HG02840 (cell line): Measurements from ENCODE around the gene MYO15A.

Source experiments
- ATAC-seq: cut with Tn5 transposase; IDR thresholded peaks from one replicate; pipeline ENCODE4 v1.9.1; 2021; ENCODE audit warnings: mild to moderate bottlenecking, moderate library complexity, moderate number of reproducible peaks; ENCODE audit not compliant: unreplicated experiment, low FRiP score

MYO15A gene

DNA sequence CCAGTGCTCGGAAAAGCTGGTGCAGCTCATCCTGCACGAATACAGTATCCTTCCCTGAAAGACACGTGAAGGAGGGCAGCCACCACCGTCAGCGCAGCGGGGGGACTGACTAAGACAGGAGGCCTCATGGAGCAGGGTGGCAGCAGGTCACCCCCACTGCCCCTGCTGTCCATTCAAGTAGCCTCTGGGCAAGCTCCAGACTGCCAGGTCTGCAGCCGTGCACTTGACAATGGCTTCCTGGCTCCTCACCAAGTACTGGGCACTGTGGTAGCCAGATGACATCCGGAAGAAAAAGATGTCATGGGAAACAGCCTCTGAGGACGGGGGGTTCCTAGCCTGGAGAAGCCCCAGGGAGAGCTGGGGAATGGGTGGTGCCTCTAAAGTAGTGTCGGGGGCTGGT lies 7.9 kb upstream of the MYO15A start:
- ATAC-seq = no peak

DNA sequence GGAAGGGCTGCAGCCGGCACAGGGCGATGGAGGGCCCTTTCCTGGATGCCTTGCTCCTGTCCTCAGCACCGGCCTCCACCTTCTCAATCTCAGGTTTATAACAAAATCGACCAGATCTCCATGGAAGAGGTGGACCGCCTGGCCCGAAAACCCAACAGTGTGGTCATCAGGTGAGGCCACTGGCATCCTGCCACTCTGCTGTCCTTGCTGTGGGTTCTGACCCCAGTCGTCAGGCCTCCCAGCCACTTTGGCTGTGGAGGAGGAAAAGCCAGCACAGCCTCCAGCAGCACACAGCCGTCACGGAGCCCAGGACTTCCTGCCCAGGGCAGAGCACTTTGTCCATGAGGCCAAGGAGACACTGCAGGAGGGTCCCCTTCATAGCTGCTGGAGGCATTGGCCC lies 6.7 kb upstream of the MYO15A start:
- ATAC-seq = no peak

- ATAC-seq = no peak
Measured at GRCh38 chr17:18102640-18103039, 5.9 kb upstream of the MYO15A start.

DNA sequence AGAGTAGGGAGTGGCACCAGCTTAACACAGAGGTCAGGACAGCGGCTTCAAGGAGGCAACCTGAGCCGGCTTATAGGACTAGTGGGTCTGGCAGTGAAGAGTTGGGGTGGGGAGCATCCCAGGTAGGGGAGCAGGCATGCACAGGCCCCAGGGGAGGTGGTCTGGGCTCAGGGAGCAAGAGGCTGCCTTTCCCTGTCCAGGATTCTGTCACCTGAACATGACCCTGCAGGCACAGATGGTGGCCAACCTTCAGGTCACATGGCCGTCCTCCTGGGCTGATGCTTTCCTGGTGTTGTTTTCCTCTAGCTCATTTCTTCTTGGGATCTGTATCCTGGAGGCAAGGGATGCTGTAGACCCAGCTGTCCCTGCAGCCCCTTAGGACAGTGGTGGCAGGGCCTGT lies 3.5 kb upstream of the MYO15A start:
- no peak for ATAC-seq

- no peak for ATAC-seq
Measured at GRCh38 chr17:18105595-18105994, 3.0 kb upstream of the MYO15A start.

GRCh38 chr17:18106211-18106610 lies 2.3 kb upstream of the MYO15A start:
- no peak for ATAC-seq

DNA sequence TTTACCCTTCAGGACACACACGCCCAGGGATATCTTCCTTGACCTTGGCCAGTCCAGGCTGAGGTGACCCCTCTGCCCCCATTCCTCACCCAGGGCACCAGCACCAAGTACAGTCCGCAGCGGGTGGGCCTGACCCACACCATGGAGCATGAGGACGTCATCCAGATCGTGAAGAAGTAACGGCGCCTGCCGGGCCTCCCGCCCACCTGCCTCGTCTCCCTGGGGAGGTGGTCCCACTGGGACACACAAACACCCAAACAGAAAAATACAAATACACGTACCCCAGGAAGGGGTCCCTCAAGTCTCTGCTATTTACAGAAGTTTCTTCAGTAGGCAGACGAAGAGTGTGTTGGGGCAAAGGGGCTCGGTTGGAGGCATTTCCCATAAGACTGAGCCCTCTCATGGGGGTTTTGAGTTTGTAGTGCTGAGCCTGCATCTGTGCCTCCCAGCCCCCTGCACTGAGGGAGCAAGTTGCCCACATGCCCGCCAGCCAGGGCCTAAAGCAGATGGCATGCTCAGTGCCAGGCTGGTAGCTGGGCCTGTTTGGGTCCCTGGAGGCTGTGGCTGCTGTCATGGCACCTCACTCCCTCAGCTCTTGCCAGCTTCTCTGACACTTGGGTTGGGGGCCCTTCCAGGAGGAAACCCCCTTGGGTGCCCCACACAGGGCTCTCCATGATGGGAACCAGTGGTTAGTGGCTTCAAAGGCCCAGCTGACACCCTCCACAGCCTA lies 1.3 kb upstream of the MYO15A start:
- no peak for ATAC-seq

- ATAC-seq = no peak
Measured at GRCh38 chr17:18107971-18108370, 585 bp upstream of the MYO15A start.

DNA sequence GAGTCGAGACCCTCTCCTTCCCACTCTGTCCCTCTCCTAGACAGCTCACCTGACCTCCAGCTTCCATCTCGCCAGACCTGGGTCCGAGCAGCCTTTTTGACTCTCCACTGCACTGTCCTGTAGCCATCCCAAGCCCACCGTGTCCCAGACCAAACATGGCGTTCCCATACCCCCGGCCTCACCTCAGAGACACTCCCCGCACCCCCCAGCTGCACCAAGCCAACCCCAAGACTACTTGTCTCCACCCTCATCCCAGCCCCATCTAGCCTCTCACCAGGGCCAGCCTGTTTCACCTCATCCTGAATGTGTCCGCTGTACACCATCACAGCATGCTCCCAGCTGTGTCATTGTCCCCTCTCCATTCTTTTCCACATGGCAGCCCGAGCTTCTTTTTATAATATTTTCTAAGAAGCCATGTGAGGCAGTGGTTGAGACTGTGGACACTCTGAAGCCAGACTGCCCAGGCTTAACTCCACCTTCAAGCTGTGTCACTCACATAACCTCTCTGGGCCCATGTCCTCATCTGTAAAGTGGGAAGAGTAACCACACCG lies 1.5 kb downstream of the MYO15A start:
- ATAC-seq = no peak

DNA sequence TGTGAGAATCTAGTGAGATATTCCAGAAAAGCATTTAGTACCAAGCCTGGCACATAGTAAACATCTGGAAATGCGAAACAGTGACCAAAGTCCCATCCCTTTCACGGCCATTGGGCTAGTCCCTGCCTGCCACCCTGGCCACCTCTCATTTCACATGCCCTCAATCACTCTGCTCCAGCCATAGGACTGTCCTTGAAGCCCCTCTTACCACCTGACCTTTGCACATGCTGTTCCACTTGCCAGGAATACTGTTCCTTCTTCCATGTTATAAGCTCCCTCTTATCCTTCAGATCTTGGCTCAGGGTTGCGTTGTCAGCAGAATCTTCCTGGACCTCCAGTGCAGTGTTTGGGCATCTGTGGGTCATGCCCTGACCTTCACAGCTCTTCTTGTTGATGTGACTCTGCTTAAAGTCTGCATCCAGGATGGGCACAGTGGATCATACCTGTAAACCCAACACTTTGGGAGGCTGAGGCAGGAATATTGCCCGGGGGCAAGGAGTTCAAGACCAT lies 2.1 kb downstream of the MYO15A start:
- no peak for ATAC-seq

GRCh38 chr17:18111330-18111971 lies 2.9 kb downstream of the MYO15A start:
- no peak for ATAC-seq

GRCh38 chr17:18115517-18115916 lies 7.0 kb downstream of the MYO15A start:
- no peak for ATAC-seq

- ATAC-seq = no peak
Measured at GRCh38 chr17:18116078-18116477, 7.5 kb downstream of the MYO15A start.

DNA sequence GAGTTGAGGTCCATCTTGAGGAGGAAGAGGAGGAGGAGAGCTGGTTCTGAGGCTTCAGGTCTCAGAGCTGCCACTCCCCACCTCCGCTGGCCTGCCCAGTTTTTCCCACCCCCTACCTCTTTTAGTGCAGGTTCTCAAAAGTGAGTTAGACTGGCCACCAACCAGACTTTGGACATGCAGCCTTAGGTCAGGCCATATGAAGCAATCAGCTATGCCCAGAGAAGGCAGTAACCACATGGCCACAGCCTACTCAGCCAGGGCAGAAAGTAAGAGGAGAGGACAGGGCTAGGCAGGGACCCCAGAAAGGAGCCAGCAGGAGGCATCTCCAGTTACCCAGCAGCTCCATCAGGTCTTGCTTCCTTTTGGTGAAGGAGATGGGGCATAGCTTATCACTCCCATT lies 9.0 kb downstream of the MYO15A start:
- no peak for ATAC-seq

DNA sequence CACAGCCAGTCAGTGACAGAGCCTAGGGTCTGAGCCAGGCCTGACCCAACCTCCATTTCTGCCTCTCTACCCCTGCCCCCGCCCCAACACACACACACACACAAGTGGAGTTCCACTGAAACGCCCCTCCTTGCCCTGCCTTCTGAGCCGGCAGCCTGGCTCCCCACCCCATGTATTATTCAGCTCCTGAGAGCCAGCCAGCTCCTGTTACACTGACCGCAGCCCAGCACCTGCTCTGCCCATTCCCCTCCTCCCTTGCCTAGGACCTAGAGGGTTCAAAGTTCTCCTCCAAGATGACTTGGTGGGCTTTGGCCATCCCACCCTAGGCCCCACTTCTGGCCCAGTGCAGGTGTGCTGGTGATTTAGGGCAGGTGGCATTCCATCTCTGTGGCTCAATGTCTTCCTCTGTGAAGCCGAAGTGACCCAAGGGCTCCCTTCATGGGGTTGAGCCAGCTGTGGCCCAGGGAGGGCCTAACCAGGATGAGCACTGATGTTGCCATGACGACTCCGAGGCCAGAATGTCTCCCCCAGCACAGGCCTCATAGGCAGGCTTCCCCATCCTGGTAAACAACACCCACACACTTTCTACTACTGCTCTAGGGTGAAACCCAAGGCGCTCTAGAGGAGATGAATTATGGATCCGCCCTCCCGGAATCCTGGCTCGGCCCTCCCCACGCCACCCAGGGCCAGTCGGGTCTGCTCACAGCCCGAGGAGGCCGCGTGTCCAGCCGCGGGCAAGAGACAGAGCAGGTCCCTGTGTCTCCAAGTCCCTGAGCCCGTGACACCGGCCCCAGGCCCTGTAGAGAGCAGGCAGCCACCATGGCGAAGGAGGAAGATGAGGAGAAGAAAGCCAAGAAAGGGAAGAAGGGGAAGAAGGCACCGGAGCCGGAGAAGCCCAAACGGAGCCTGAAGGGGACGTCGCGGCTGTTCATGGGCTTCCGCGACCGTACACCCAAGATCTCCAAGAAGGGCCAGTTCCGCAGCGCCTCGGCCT lies 9.7 kb downstream of the MYO15A start:
- ATAC-seq = no peak

DNA sequence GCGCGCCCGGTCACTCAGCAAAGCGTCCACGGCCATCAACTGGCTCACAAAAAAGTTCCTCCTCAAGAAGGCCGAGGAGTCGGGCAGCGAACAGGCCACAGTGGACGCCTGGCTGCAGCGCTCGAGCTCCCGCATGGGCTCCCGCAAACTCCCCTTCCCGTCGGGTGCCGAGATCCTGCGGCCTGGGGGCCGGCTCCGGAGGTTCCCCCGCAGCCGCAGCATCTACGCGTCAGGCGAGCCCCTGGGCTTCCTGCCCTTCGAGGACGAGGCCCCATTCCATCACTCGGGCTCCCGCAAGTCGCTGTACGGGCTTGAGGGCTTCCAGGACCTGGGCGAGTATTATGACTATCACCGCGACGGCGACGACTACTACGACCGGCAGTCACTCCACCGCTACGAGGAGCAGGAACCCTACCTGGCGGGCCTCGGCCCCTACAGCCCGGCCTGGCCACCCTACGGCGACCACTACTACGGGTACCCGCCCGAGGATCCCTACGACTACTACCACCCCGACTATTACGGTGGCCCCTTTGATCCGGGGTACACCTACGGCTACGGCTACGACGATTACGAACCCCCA lies 10.7 kb downstream of the MYO15A start:
- no peak for ATAC-seq

GRCh38 chr17:18119938-18120337 lies 11.4 kb downstream of the MYO15A start:
- no peak for ATAC-seq

DNA sequence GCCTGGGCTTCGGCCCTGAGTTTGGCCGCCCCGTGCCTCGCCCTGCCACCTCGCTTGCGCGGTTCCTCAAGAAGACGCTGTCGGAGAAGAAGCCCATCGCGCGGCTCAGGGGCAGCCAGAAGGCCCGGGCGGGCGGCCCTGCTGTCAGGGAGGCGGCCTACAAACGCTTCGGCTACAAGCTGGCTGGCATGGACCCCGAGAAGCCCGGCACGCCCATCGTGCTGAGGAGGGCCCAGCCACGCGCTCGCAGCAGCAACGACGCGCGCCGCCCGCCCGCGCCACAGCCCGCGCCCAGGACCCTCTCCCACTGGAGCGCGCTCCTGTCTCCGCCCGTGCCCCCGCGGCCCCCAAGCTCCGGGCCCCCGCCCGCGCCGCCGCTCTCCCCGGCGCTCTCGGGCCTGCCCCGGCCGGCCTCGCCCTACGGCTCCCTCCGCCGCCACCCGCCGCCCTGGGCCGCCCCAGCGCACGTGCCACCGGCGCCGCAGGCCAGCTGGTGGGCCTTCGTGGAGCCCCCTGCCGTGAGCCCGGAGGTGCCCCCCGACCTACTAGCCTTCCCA lies 12.0 kb downstream of the MYO15A start:
- no peak for ATAC-seq

DNA sequence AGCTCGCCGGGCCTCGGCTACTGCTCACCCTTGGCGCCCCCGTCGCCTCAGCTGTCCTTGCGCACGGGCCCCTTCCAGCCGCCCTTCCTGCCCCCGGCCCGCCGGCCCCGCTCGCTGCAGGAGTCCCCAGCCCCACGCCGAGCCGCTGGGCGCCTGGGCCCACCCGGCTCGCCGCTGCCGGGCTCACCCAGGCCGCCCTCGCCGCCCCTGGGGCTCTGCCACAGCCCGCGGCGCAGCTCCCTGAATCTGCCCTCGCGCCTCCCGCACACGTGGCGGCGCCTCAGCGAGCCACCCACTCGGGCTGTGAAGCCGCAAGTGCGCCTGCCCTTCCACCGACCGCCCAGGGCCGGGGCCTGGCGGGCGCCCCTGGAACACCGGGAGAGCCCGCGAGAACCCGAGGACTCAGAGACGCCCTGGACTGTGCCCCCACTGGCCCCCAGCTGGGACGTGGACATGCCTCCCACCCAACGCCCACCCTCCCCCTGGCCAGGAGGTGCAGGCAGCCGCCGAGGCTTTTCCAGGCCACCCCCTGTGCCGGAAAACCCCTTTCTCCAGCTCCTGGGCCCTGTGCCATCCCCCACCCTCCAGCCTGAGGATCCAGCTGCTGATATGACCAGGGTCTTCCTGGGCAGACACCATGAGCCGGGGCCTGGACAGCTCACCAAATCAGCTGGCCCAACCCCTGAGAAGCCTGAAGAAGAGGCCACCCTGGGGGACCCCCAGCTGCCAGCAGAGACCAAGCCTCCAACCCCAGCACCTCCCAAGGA lies 12.8 kb downstream of the MYO15A start:
- no peak for ATAC-seq
